ENCODE data around the gene RAP1GAP2.
"Not testable (repeated sequence)": the region's sequence is repeated elsewhere in the genome, so short reads cannot be mapped to it uniquely, and the experiment has no call there.

The RAP1GAP2 gene

GRCh38 chr17:3030852-3031470 lies 234.7 kb downstream of the RAP1GAP2 start:
- not testable (repeated sequence) for DNase-seq

GRCh38 chr17:3032258-3033247 lies 236.3 kb downstream of the RAP1GAP2 start:
- no peak for DNase-seq

- no peak for DNase-seq
Observed at GRCh38 chr17:3033248-3033640, 237.0 kb downstream of the RAP1GAP2 start.

GRCh38 chr17:3033741-3034577 lies 237.7 kb downstream of the RAP1GAP2 start:
- DNase-seq = no peak

GRCh38 chr17:3034578-3034920 lies 238.3 kb downstream of the RAP1GAP2 start:
- no peak for DNase-seq

GRCh38 chr17:3035256-3035967 lies 239.2 kb downstream of the RAP1GAP2 start:
- no peak for DNase-seq

- DNase-seq = no peak
Observed at GRCh38 chr17:3035968-3036280, 239.7 kb downstream of the RAP1GAP2 start.

- DNase-seq = no peak
Observed at GRCh38 chr17:3036800-3037199, 240.6 kb downstream of the RAP1GAP2 start.

GRCh38 chr17:3037259-3037658 lies 241.0 kb downstream of the RAP1GAP2 start:
- no peak for DNase-seq

- no peak for DNase-seq
Observed at GRCh38 chr17:3038941-3039340, 242.7 kb downstream of the RAP1GAP2 start.

- no peak for DNase-seq
Observed at GRCh38 chr17:3039736-3040135, 243.5 kb downstream of the RAP1GAP2 start.

GRCh38 chr17:3040882-3041281 lies 244.6 kb downstream of the RAP1GAP2 start:
- no peak for DNase-seq

- no peak for DNase-seq
Observed at GRCh38 chr17:3043737-3044365, 247.6 kb downstream of the RAP1GAP2 start.

GRCh38 chr17:3046753-3047152 lies 250.5 kb downstream of the RAP1GAP2 start:
- DNase-seq = no peak

- peak; percentile 89 for DNase-seq
Observed at GRCh38 chr17:3048727-3049471, 252.7 kb downstream of the RAP1GAP2 start.

- no peak for DNase-seq
Observed at GRCh38 chr17:3049705-3050295, 253.6 kb downstream of the RAP1GAP2 start.

- not testable (repeated sequence) for DNase-seq
Observed at GRCh38 chr17:3054868-3055267, 258.6 kb downstream of the RAP1GAP2 start.

GRCh38 chr17:3062824-3063377 lies 266.7 kb downstream of the RAP1GAP2 start:
- not testable (repeated sequence) for DNase-seq

GRCh38 chr17:3063507-3063906 lies 267.3 kb downstream of the RAP1GAP2 start, which contains the start of gene OR1D5:
OR1D5 (minus strand) TSS chr17:3063607; CDS start chr17:3063607, 0 bp downstream.
- DNase-seq = not testable (repeated sequence)

- DNase-seq = not testable (repeated sequence)
Observed at GRCh38 chr17:3065192-3065591, 269.0 kb downstream of the RAP1GAP2 start.

GRCh38 chr17:3073850-3074249 lies 277.6 kb downstream of the RAP1GAP2 start:
- DNase-seq = not testable (repeated sequence)
